Activated T-helper 9 cell treated with anti-CD3 and anti-CD28 coated beads, Interleukin-2, amount 50 U/mL, for 16 hours (primary cell): ENCODE results near the gene DIS3.
A peak's percentile ranks its signal among the peaks of the same experiment; 100 is the strongest.
"Not testable (repeated sequence)": the region's sequence is repeated elsewhere in the genome, so short reads cannot be mapped to it uniquely, and the experiment has no call there.

Experiments used
- DNase-seq: peaks from one replicate; pipeline ENCODE4 v3.0.0-alpha.2; 2020; ENCODE audit warnings: low read depth

Gene DIS3

DNA sequence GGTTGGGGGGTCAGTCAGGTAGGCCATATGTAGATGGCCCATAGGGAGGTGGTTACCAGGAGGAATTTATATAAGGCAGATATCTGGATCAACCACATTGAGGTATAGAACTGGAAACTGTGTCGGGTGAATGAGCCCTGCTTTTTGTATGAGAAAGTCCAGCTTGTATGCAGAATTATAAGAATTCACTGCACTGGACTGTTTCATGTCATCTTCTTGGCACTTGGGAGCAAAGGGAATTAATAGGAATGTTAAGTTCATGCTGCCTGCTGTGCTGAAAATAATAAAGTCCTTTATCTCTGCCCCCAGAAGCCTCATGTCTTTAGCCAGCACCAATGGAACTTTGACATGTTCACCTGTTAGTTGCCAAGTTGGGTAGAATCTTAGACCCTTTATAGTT lies 41.7 kb downstream of the DIS3 start:
- DNase-seq, result no peak

- no peak for DNase-seq
These were observed 44.7 kb downstream of the DIS3 start for GRCh38 chr13:72737033-72737432.

- DNase-seq, result no peak
These were observed 53.5 kb downstream of the DIS3 start for GRCh38 chr13:72728290-72728605.

GRCh38 chr13:72727417-72728289 lies 54.0 kb downstream of the DIS3 start, which contains the start of the genes BORA and MZT1:
Gene BORA, plus strand, starts transcription at chr13:72727923. Its CDS starts 1,018 bp downstream, at chr13:72728941.
Gene MZT1, minus strand, starts transcription at chr13:72727629. Its CDS starts 27 bp downstream, at chr13:72727602.
- DNase-seq, result peak; percentile 92

GRCh38 chr13:72726726-72727416 lies 54.8 kb downstream of the DIS3 start:
- DNase-seq, result peak; percentile 21

DNA sequence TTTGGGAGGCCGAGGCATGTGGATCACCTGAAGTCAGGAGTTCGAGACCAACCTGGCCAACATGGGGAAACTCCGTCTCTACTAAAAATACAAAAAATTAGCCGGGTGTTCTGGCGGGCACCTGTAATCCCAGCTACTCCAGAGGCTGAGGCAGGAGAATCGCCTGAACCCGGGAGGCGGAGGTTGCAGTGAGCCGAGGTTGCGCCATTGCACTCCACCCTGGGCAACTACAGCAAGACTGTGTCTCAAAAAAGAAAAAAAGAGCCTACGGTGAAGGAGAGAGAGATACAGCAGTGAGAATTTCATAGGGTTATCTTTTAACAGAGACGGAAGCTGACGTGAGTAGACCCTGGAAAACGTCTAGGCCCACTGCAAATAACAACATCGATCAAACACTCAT lies 55.5 kb downstream of the DIS3 start:
- not testable (repeated sequence) for DNase-seq

DNA sequence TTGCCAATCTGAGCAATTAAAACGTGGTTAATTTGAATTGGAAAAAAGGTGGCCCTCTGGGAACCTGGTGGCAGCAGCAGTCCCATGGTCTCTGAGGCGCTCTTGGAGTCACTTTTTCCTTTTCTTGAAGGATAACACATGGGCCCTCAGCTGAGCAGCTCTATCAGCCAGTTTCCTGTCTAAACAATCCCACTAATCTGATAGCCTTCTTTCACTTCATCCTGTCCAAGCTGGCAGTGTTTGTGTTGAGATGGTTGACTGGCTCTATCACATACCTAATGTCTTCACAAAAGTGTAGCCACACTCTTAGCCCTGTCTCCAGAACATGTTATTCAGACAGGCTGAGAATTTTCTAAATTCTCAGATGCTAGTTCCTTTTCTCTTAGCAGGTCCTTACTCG lies 64.9 kb downstream of the DIS3 start:
- no peak for DNase-seq
